Common myeloid progenitor, CD34-positive (primary cell): Measurements from ENCODE around the gene CHD6.

ENCODE experiments used
- CTCF ChIA-PET: fragments of 350-600 bp; sonication (Branson Sonifier 250); formaldehyde crosslinking; loops from one replicate; lab custom pipeline; 2021; ENCODE audit warnings: antibody characterized with exemption; lab: Charles Lee
- POLR2A ChIA-PET: fragments of 350-600 bp; sonication (Branson Sonifier 250); formaldehyde crosslinking; loops from one replicate; lab custom pipeline; 2021; ENCODE audit warnings: antibody characterized with exemption; lab: Charles Lee
- DNase-seq, 3 donors: peaks; one replicate each; pipeline versions ENCODE4 v3.0.0 to v3.0.0-alpha.2; 2013
- H3K27ac ChIP-seq, 2 experiments: 1 replicate in 1 of 2; 2 replicates in 1 of 2; pipeline ENCODE4 v1.7.0; 2013; ENCODE audit warnings: inconsistent platforms in 2 of 2, low read length in 2 of 2, mild to moderate bottlenecking in 2 of 2, low read depth in 1 of 2, moderate library complexity in 1 of 2; ENCODE audit not compliant: severe bottlenecking in 2 of 2, insufficient read depth in 1 of 2, poor library complexity in 1 of 2
- H3K27me3 ChIP-seq, 5 experiments: replicated peaks in 2 of 5; 1 replicate in 3 of 5; 2 replicates in 2 of 5; pipeline versions ENCODE4 v1.6.1 to v1.7.0; 2013; ENCODE audit warnings: low read length in 4 of 5, mild to moderate bottlenecking in 2 of 5, moderate library complexity in 2 of 5, inconsistent platforms in 1 of 5; ENCODE audit not compliant: insufficient read depth in 5 of 5, control insufficient read depth in 4 of 5
- H3K36me3 ChIP-seq, 4 experiments: 1 replicate in 2 of 4; 2 replicates in 2 of 4; pipeline versions ENCODE4 v1.6.1 to v1.7.0; 2013; ENCODE audit warnings: low read length in 3 of 4, control low read depth in 1 of 4, mild to moderate bottlenecking in 1 of 4; ENCODE audit not compliant: control insufficient read depth in 4 of 4, insufficient read depth in 4 of 4
- H3K4me1 ChIP-seq, 4 experiments: 1 replicate in 3 of 4; 2 replicates in 1 of 4; pipeline versions ENCODE4 v1.6.1 to v1.7.1; 2013; ENCODE audit warnings: low read length in 3 of 4, mild to moderate bottlenecking in 3 of 4, control low read depth in 1 of 4, inconsistent platforms in 1 of 4, moderate library complexity in 1 of 4; ENCODE audit not compliant: control insufficient read depth in 4 of 4, insufficient read depth in 4 of 4; ENCODE audit errors: control extremely low read depth in 1 of 4
- H3K4me3 ChIP-seq, 7 experiments: 1 replicate in 4 of 7; 2 replicates in 3 of 7; pipeline versions ENCODE4 v1.5.1 to v1.7.0; 2013; ENCODE audit warnings: mild to moderate bottlenecking in 7 of 7, low read length in 6 of 7, moderate library complexity in 6 of 7, inconsistent platforms in 2 of 7, low read depth in 2 of 7, control low read depth in 1 of 7; ENCODE audit not compliant: insufficient read depth in 4 of 7, control insufficient read depth in 1 of 7; ENCODE audit errors: extremely low read depth in 1 of 7
- H3K9me3 ChIP-seq, 5 experiments: 1 replicate in 4 of 5; 2 replicates in 1 of 5; pipeline versions ENCODE4 v1.6.1 to v1.7.1; 2013; ENCODE audit warnings: low read length in 4 of 5, mild to moderate bottlenecking in 2 of 5, inconsistent platforms in 1 of 5, low read depth in 1 of 5, moderate library complexity in 1 of 5; ENCODE audit not compliant: control insufficient read depth in 4 of 5, insufficient read depth in 2 of 5; ENCODE audit errors: control extremely low read depth in 1 of 5
- WGBS: methylation state at CpG from one replicate; pipeline ENCODE4 v1.1.5; 2013; ENCODE audit not compliant: insufficient coverage; 5-methylcytosine and 5-hydroxymethylcytosine counted together

Gene CHD6

DNA sequence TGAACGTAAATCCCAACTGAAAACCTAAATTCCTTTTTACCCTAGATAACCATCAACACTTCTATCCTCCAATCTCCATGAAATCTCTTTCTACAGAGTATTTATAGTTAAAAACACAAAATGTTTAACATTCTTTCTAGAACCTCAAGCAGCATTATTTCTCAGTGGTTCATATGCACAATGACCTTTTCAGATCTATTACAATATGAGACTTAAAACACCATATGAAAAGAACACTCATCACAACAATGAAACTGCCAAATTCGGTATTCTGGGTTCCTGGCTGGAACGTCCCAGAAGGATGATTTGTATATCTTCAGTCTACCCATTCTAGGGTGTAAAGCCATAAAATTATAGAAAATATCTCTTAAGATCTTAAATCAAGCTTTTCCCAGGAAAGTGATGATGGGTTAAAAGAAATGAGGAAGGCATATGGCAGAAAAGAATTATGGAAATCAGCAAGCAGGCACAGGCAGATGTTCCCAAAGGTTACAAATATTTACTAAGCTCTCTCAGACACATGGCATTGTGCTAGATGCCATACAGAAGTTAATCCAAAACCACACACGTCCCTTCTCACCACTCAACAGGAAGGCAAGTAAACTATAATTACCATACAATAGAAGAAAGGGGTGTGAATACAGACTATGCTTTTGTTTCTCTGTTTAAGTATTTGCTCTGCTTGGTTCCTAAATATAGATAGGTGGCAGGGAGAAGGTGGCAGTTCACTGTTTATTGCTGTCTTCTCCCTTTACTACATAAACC, 118.0 kb downstream of the CHD6 start:
- POLR2A ChIA-PET, result no interaction called here
- no peak for DNase-seq
- Histone ChIP-seq H3K27me3 (no peaks in the 10 kb centered on the region), H3K36me3 (peaks cover 2 to 39% (median 25%) of the 10 kb centered on the region in 4 experiments), H3K27ac (no peak overlapping the region), H3K9me3 (peaks cover 3 to 7% (median 4%) of the 10 kb centered on the region in 5 experiments), H3K4me3 (no peak overlapping the region), H3K4me1 (peaks cover 0 to 4% (median 0%) of the 10 kb centered on the region in 4 experiments)
- WGBS, result 100% methylated on average over 1 of the region's 4 CpGs
- CTCF ChIA-PET, result interaction anchor here (1.2 kb wide), 2 partner anchors 9 to 328 kb away, joined by 4 read pairs; no protein-coding TSS in a partner anchor

DNA sequence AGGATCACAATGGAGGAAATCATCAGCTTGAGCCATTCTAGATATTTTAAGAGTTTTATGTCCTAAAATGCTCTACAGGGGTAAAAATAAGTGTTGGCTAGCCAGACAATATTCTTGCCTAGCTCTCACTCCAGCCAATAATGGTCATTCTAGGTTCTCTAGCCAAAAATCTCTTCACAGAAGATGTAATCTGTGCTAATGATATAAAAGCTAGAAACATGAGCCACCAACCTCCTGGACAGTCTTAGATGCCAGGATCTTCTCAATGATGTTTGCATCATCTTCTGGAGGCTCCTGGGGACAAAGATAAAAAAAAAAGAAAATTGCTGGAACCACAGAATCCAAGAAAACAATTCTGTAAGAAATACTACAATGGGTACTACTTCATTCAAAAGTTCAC, 119.1 kb downstream of the CHD6 start:
- ChIA-PET CTCF (interaction anchor here (1.2 kb wide), 1 partner anchor 11 kb away, joined by 4 read pairs; no protein-coding TSS in a partner anchor), POLR2A (no interaction called here)
- Histone ChIP-seq H3K9me3 (no peaks in the 10 kb centered on the region), H3K4me3 (no peak overlapping the region), H3K27me3 (no peaks in the 10 kb centered on the region), H3K27ac (no peak overlapping the region), H3K36me3 (peaks cover 2 to 37% (median 24%) of the 10 kb centered on the region in 4 experiments), H3K4me1 (peaks cover 0 to 4% (median 2%) of the 10 kb centered on the region in 4 experiments)
- no peak for DNase-seq

DNA sequence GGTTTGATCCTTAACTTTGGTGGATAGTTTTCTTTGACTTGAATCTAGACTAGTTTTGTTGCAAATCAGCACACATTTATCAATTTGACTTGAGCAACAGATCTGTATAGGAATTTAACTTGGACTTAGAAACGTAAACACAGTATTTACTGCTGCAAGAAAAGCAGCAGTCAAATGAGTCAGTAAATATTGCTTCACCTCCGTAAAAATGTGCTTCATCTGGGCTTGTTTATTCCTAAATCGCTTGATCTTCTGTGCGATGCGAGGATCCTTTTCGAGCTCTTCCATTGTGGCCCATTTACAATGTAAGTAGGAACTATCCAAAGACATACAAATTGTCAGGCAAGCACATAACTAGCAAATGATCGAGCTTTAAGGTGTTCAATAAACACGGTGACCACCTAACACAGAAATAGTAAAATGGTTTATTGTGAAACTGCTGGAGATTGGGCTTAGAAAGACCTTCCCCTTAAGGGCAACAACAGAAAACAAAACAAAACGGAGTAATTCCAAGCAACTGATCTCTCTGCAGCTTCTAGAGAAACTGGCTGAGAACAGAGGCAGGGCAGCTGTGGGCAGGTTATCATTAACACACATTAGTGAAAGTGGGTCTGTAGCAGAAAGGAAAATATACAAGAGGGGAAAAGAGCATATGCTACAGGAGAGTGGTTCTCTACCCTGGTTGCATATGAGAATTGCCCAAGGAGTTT, 120.8 kb downstream of the CHD6 start:
- no peak for DNase-seq
- H3K27me3 ChIP-seq, result no peaks in the 10 kb centered on the region
- 96% methylated on average over 9 of the region's 9 CpGs for WGBS
- ChIA-PET POLR2A (no interaction called here), CTCF (no interaction called here)
- H3K36me3 ChIP-seq, result peaks cover 0 to 47% (median 30%) of the 10 kb centered on the region in 4 experiments
- peaks cover 0 to 4% (median 2%) of the 10 kb centered on the region in 4 experiments for H3K4me1 ChIP-seq
- no peak overlapping the region for H3K4me3 ChIP-seq
- no peak overlapping the region for H3K27ac ChIP-seq
- no peaks in the 10 kb centered on the region for H3K9me3 ChIP-seq

DNA sequence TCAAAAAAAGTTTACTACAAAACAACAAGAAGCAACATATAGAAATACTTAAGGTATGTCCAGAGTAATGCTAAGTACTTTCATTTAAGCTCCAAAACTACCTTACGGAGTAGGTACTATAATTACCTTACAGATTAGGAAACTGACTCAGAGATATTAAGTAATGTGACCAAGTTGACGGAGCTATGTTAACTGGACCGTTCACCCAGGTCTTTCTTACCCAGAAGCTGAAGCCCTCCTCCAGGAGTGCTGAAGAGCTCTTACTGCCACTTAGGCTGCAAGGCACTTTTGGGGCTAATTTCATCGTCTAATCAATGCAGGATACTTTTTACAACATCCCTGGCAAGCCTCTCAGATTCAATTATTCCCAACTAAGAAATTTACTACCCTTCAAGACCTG, 123.7 kb downstream of the CHD6 start:
- WGBS, result 88% methylated on average over 3 of the region's 4 CpGs
- POLR2A ChIA-PET, result no interaction called here
- Histone ChIP-seq H3K36me3 (peaks cover 3 to 73% (median 46%) of the 10 kb centered on the region in 4 experiments), H3K9me3 (no peaks in the 10 kb centered on the region), H3K4me1 (peaks cover 0 to 4% (median 0%) of the 10 kb centered on the region in 4 experiments), H3K27ac (no peak overlapping the region), H3K4me3 (no peak overlapping the region), H3K27me3 (no peaks in the 10 kb centered on the region)
- CTCF ChIA-PET, result interaction anchor here (0.9 kb wide), 1 partner anchor 8 kb away, joined by 4 read pairs; no protein-coding TSS in a partner anchor
- no peak for DNase-seq

DNA sequence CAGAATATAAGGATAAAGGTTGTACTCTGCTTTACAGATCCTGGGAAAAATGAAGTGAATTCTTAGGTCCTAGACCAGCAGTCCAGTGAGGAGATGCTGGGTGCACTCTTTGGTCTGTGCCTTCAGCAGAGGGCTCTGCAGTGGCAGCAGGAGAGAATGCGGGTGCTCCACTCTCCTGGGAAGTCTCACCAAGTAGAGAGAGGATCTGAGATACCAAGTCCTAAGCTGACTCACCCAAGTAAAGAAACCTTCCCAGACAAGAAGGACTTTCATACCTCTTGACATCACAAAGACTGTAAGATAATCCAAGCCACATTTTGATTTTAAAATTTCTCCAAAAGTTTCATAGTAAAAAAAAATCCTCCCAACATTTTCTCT, 134.6 kb downstream of the CHD6 start:
- H3K27ac ChIP-seq, result no peak overlapping the region
- no peaks in the 10 kb centered on the region for H3K27me3 ChIP-seq
- no peaks in the 10 kb centered on the region for H3K9me3 ChIP-seq
- H3K36me3 ChIP-seq, result peaks cover 25 to 61% (median 41%) of the 10 kb centered on the region in 4 experiments
- no peak overlapping the region for H3K4me3 ChIP-seq
- DNase-seq, result no peak
- H3K4me1 ChIP-seq, result peaks cover 8 to 17% (median 14%) of the 10 kb centered on the region in 4 experiments
- POLR2A ChIA-PET, result no interaction called here
- CTCF ChIA-PET, result no interaction called here
- WGBS, result 100% methylated on average over 1 of the region's 1 CpG

DNA sequence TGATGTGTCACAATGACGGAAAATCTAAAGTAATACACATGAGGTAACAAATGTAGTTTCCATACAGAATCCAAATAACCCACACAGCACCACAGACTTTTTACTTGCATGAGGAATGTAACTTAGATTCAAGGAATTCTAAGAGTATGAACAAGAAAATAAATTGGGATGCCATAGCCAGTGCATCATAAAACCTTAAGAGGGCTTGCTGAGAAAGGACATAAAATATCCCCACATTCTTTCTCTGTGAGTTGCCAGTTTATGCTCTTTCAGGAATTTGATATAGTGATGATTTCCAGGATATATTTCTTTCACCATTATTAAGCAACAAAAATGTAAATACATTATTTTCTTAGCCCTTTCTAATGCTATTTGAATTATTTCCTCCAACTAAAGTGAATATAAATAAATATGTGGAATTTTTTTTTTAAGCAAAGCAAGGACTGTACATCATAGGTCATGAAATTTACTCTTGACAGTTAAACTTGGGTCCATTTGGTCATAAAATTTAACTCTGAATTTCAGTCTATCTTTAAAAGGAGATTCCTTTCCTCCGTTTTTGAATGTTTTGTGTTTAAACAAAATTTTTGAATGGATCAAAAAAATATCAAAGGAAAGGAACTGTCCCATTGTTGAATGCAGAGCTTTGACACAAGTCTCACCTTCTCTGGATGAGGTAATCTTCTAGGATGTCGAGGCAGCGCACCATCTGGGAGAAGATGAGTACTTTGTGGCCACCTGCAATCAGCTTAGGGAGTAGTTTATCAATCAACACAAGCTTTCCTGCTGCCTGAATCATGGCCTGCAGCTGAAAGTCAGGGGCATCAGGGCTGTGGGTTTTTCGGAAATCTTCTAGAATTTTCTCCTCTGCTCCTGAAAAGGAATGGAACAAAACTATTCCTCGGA, 135.3 kb downstream of the CHD6 start:
- ChIA-PET POLR2A (no interaction called here), CTCF (no interaction called here)
- no peaks in the 10 kb centered on the region for H3K27me3 ChIP-seq
- H3K4me1 ChIP-seq, result peaks cover 8 to 19% (median 14%) of the 10 kb centered on the region in 4 experiments
- no peak overlapping the region for H3K27ac ChIP-seq
- no peak for DNase-seq
- no peak overlapping the region for H3K4me3 ChIP-seq
- H3K36me3 ChIP-seq, result peaks cover 21 to 61% (median 40%) of the 10 kb centered on the region in 4 experiments
- no peaks in the 10 kb centered on the region for H3K9me3 ChIP-seq
- 95% methylated on average over 5 of the region's 6 CpGs for WGBS
